Astrocyte (in vitro differentiated cells and primary cell): ENCODE results near the gene MAEA. TPM values are rescaled to one million over a fixed set of nuclear protein-coding genes. Genes with fewer than 3 reads are reported as not detected.

Experiments used
- DNase-seq: peaks from one replicate; pipeline ENCODE4 v3.0.0-alpha.2; 2010; ENCODE audit warnings: low read depth
- FAIRE-seq: peaks from 2 replicates; lab custom pipeline; 2011; peaks lifted over from hg19 to GRCh38; lab: Jason Lieb, UNC
- H2AFZ ChIP-seq: 2 replicates; pipeline ENCODE4 v1.6.0; 2012; ENCODE audit warnings: low read depth, low read length, inconsistent platforms
- H3K27ac ChIP-seq: 2 replicates; pipeline ENCODE4 v1.5.1; 2011; ENCODE audit warnings: low read depth, low read length, inconsistent platforms
- H3K27me3 ChIP-seq: 2 replicates; pipeline ENCODE4 v1.6.0; 2011; ENCODE audit warnings: low read length, inconsistent platforms; ENCODE audit not compliant: insufficient read depth
- H3K36me3 ChIP-seq: 2 replicates; pipeline ENCODE4 v1.5.1; 2011; ENCODE audit warnings: low read length, inconsistent platforms; ENCODE audit not compliant: insufficient read depth
- H3K4me1 ChIP-seq: 2 replicates; pipeline ENCODE4 v1.5.1; 2011; ENCODE audit warnings: low read length, inconsistent platforms; ENCODE audit not compliant: insufficient read depth
- H3K4me2 ChIP-seq: 2 replicates; pipeline ENCODE4 v1.6.0; 2012; ENCODE audit warnings: low read length, inconsistent platforms
- H3K4me3 ChIP-seq: 2 replicates; pipeline ENCODE4 v1.5.1; 2011; ENCODE audit warnings: low read depth, mild to moderate bottlenecking, low read length, inconsistent platforms; ENCODE audit not compliant: insufficient read depth
- H3K79me2 ChIP-seq: 2 replicates; pipeline ENCODE4 v1.6.0; 2012; ENCODE audit warnings: mild to moderate bottlenecking, low read length, inconsistent platforms; ENCODE audit not compliant: insufficient read depth
- H3K9ac ChIP-seq: 2 replicates; pipeline ENCODE4 v1.6.0; 2012; ENCODE audit warnings: mild to moderate bottlenecking, low read length, inconsistent platforms
- H3K9me3 ChIP-seq: 2 replicates; pipeline ENCODE4 v1.5.1; 2012; ENCODE audit warnings: low read depth, mild to moderate bottlenecking, low read length, inconsistent platforms; ENCODE audit not compliant: insufficient read depth
- H4K20me1 ChIP-seq: 2 replicates; pipeline ENCODE4 v1.6.0; 2012; ENCODE audit warnings: low read length, inconsistent platforms; ENCODE audit not compliant: insufficient read depth
- H3K27ac Mint-ChIP-seq: one replicate; pipeline ENCODE4 v1.8.0; 2021; ENCODE audit warnings: mild to moderate bottlenecking, mixed read lengths; ENCODE audit not compliant: unreplicated experiment
- H3K27me3 Mint-ChIP-seq: one replicate; pipeline ENCODE4 v1.8.0; 2021; ENCODE audit warnings: low read depth, mixed read lengths; ENCODE audit not compliant: unreplicated experiment
- H3K36me3 Mint-ChIP-seq: one replicate; pipeline ENCODE4 v1.8.0; 2021; ENCODE audit warnings: low read depth, mixed read lengths; ENCODE audit not compliant: unreplicated experiment
- H3K4me1 Mint-ChIP-seq: one replicate; pipeline ENCODE4 v1.8.0; 2021; ENCODE audit warnings: low read depth, mixed read lengths; ENCODE audit not compliant: unreplicated experiment
- H3K4me3 Mint-ChIP-seq: one replicate; pipeline ENCODE4 v1.8.0; 2021; ENCODE audit warnings: mild to moderate bottlenecking, moderate library complexity, mixed read lengths; ENCODE audit not compliant: unreplicated experiment
- H3K9me3 Mint-ChIP-seq: one replicate; pipeline ENCODE4 v1.8.0; 2021; ENCODE audit warnings: mild to moderate bottlenecking, mixed read lengths; ENCODE audit not compliant: unreplicated experiment
- CTCF ChIP-seq: IDR thresholded peaks from 2 replicates; pipeline ENCODE4 v1.5.1; 2011; ENCODE audit warnings: low read depth, mild to moderate bottlenecking, inconsistent platforms, low read length, moderate library complexity; ENCODE audit not compliant: insufficient read depth
- EZH2 ChIP-seq: IDR thresholded peaks from 2 replicates; pipeline ENCODE4 v1.6.1; 2012; ENCODE audit warnings: mild to moderate bottlenecking, low read length, inconsistent platforms; ENCODE audit not compliant: insufficient read depth
- total RNA-seq: library from RNA; stranded (reverse); gene quantifications from 2 replicates; pipeline ENCODE4 v1.2.1, GENCODE V29; 2021

MAEA gene
- total RNA-seq, 1 donor from 2014 or later, result 79.3 TPM

GRCh38 chr4:1310796-1311631 is 21.3 kb downstream of the MAEA start:
- TF ChIP-seq EZH2, result no peak
- no peak for TF ChIP-seq CTCF
- Mint-ChIP-seq H3K27me3 (no peaks in the 10 kb centered on the region), H3K4me3 (no peak overlapping the region), H3K9me3 (no peaks in the 10 kb centered on the region), H3K27ac (peak overlapping the region; percentile 26), H3K36me3 (peaks cover 16% of the 10 kb centered on the region), H3K4me1 (peaks cover 18% of the 10 kb centered on the region)
- no peak for DNase-seq
- Histone ChIP-seq H3K9me3 (no peaks in the 10 kb centered on the region), H3K4me1 (peaks cover 18% of the 10 kb centered on the region), H3K36me3 (peaks cover 6% of the 10 kb centered on the region), H3K27me3 (no peaks in the 10 kb centered on the region), H3K9ac (no peak overlapping the region), H4K20me1 (peaks cover 63% of the 10 kb centered on the region), H3K27ac (no peak overlapping the region), H3K4me2 (peak overlapping the region; percentile 86), H2AFZ (no peak overlapping the region), H3K4me3 (no peak overlapping the region), H3K79me2 (peaks cover 76% of the 10 kb centered on the region)
- FAIRE-seq, result no peak

- Histone ChIP-seq H3K36me3 (peaks cover 6% of the 10 kb centered on the region), H3K9me3 (no peaks in the 10 kb centered on the region), H4K20me1 (peaks cover 58% of the 10 kb centered on the region), H3K27ac (no peak overlapping the region), H3K9ac (no peak overlapping the region), H3K27me3 (no peaks in the 10 kb centered on the region), H3K4me3 (no peak overlapping the region), H3K4me2 (no peak overlapping the region), H3K79me2 (peaks cover 58% of the 10 kb centered on the region), H3K4me1 (peaks cover 18% of the 10 kb centered on the region), H2AFZ (no peak overlapping the region)
- H3K4me1 Mint-ChIP-seq, result peaks cover 16% of the 10 kb centered on the region
- no peak for DNase-seq
- TF ChIP-seq CTCF (no peak), EZH2 (no peak)
- no peaks in the 10 kb centered on the region for H3K9me3 Mint-ChIP-seq
- H3K36me3 Mint-ChIP-seq, result peaks cover 16% of the 10 kb centered on the region
- no peak overlapping the region for H3K4me3 Mint-ChIP-seq
- no peak for FAIRE-seq
- no peaks in the 10 kb centered on the region for H3K27me3 Mint-ChIP-seq
- no peak overlapping the region for H3K27ac Mint-ChIP-seq
Measured at GRCh38 chr4:1312821-1313640, 23.3 kb downstream of the MAEA start.
